ENCODE results near the gene SIRT3. TPM values are rescaled to one million over a fixed set of nuclear protein-coding genes. Genes with fewer than 3 reads are reported as not detected.
"Not testable (repeated sequence)": the region's sequence is repeated elsewhere in the genome, so short reads cannot be mapped to it uniquely, and the experiment has no call there.

Gene SIRT3
- total and polyA plus RNA-seq, 3 experiments from 2014 or later, result 12.2 to 14.8 (median 13.6) TPM

DNA sequence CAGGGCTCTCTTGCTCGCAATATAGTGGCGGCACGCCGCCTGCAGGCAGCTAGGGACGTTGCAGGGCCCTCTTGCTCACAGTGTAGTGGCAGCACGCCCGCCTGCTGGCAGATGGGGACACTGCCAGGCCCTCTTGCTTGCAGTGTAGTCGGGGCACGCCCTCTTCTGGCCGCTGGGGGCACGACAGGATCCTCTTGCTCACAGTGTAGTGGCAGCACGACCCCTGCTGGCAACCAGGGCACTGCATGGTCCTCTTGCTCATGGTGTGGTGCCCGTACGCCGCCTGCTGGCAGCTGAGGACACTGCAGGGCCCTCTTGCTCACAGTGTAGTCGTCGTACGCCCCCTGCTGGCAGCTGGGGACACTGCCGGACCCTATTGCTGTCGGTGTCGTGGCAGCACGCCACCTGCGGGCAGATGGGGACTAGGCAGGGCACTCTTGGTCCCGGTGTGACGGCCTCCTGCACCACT is 46.3 kb downstream of the SIRT3 start:
- H3K4me3 ChIP-seq (ENCODE audit: low read length); H3K9me3 Mint-ChIP-seq; H3K4me3 Mint-ChIP-seq; H3K27me3 ChIP-seq (ENCODE audit: insufficient read depth, low read length, poor library complexity, severe bottlenecking); H3K27ac ChIP-seq (ENCODE audit: low read depth, low read length); CTCF ChIA-PET; H3K27me3 Mint-ChIP-seq; H3K27ac Mint-ChIP-seq; POLR2A ChIA-PET; H3K9me3 ChIP-seq (ENCODE audit: low read length); H3K36me3 Mint-ChIP-seq; H3K36me3 ChIP-seq (ENCODE audit: insufficient read depth, low read length): not testable (repeated sequence)
- H3K4me1 ChIP-seq (ENCODE audit: insufficient read depth, low read length), result peaks cover 10% of the 10 kb centered on the region
- peak in 3 of 5 donors; percentile 37 to 67 (median 49) for DNase-seq
- peaks cover 4 to 13% (median 10%) of the 10 kb centered on the region in 3 donors for H3K4me1 Mint-ChIP-seq

DNA sequence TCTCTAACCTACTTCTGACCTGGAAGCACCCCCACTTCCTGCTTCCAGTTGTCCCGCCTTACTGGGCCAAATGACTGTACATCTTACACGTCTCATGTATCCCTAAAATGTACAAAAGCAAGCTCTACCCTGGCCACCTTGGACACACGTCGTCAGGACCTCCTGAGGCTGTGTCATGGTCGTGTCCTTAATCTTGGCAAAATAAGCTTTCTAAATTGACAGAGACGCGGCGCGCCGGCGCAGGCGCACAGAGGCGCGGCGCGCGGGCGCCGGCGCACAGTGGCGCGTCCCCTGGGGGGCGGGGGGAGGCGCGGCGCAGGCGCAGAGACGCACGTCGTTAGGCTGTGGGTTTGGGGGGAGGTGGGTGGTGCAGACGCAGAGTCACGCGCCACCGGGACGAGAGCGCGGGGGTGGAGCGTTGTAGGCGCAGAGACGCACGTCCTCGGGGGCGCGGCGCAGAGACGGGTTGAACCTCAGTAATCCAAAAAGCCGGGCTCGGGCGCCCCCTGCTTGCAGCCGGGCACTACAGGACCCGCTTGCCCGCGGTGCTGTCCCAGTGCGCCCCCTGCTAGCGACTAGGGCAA is 46.9 kb downstream of the SIRT3 start:
- POLR2A ChIA-PET; H3K4me3 Mint-ChIP-seq; H3K9me3 Mint-ChIP-seq; H3K9me3 ChIP-seq (ENCODE audit: low read length); H3K4me3 ChIP-seq (ENCODE audit: low read length); CTCF ChIA-PET; H3K27me3 Mint-ChIP-seq; H3K36me3 Mint-ChIP-seq; H3K36me3 ChIP-seq (ENCODE audit: insufficient read depth, low read length); H3K27ac ChIP-seq (ENCODE audit: low read depth, low read length); H3K27me3 ChIP-seq (ENCODE audit: insufficient read depth, low read length, poor library complexity, severe bottlenecking); H3K27ac Mint-ChIP-seq: not testable (repeated sequence)
- H3K4me1 Mint-ChIP-seq, result peaks cover 4 to 13% (median 10%) of the 10 kb centered on the region in 3 donors
- peaks cover 10% of the 10 kb centered on the region for H3K4me1 ChIP-seq (ENCODE audit: insufficient read depth, low read length)
- DNase-seq, result peak in 1 of 5 donors; percentile 49

DNA sequence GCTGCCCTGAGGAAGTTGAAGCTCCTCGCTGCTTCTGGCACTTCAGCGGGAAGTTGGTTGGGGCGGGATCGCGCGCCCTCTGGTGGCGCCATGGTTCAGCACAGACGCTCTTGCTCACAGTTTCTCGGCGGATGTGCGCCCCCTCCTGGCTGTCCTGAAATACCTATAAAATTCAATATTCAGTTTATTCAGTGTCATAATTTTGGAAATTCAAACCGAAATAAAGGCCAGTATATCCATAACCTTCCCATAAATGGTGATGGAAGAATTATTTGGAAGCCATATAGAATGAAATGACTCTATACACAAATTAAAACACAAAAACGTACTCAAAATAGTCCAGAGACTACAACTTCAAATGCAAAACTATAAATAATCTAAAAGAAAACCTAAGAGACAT is 55.9 kb downstream of the SIRT3 start:
- H3K4me1 ChIP-seq (ENCODE audit: insufficient read depth, low read length); H3K27me3 Mint-ChIP-seq; H3K4me3 Mint-ChIP-seq; CTCF ChIA-PET; H3K36me3 Mint-ChIP-seq; POLR2A ChIA-PET; H3K27me3 ChIP-seq (ENCODE audit: insufficient read depth, low read length, poor library complexity, severe bottlenecking); H3K36me3 ChIP-seq (ENCODE audit: insufficient read depth, low read length); H3K9me3 ChIP-seq (ENCODE audit: low read length); H3K4me3 ChIP-seq (ENCODE audit: low read length); H3K4me1 Mint-ChIP-seq; H3K9me3 Mint-ChIP-seq; H3K27ac Mint-ChIP-seq; H3K27ac ChIP-seq (ENCODE audit: low read depth, low read length); DNase-seq: not testable (repeated sequence)

Other genes with a start within 250 kb of the SIRT3 start
- not detected for gene SCGB1C1, start 43.3 kb downstream of the SIRT3 start, total RNA-seq
- not detected for gene SCGB1C1, start 43.3 kb downstream of the SIRT3 start, polyA plus RNA-seq
- 10 to 100 TPM; 36.1 to 38.5 TPM for gene BET1L, start 28.9 kb downstream of the SIRT3 start, total RNA-seq
- gene BET1L, start 28.9 kb downstream of the SIRT3 start, polyA plus RNA-seq, result 60.4 TPM
- gene RIC8A, start 28.6 kb downstream of the SIRT3 start, total RNA-seq, result 100 to 1,000 TPM; 137 to 139 TPM
- 103 TPM for gene RIC8A, start 28.6 kb downstream of the SIRT3 start, polyA plus RNA-seq
- 100 to 1,000 TPM; 235 to 237 TPM for gene PSMD13, start 634 bp upstream of the SIRT3 start, total RNA-seq
- 218 TPM for gene PSMD13, start 634 bp upstream of the SIRT3 start, polyA plus RNA-seq
- 1 to 10 TPM; 3.5 to 3.6 TPM for gene NLRP6, start 42.1 kb upstream of the SIRT3 start, total RNA-seq
- gene NLRP6, start 42.1 kb upstream of the SIRT3 start, polyA plus RNA-seq, result 11.7 TPM
- 10 to 100 TPM; 81.0 to 81.2 TPM for gene PGGHG, start 52.8 kb upstream of the SIRT3 start, total RNA-seq
- gene PGGHG, start 52.8 kb upstream of the SIRT3 start, polyA plus RNA-seq, result 9.8 TPM
- gene IFITM5, start 63.2 kb upstream of the SIRT3 start, total RNA-seq, result not detected
- not detected for gene IFITM5, start 63.2 kb upstream of the SIRT3 start, polyA plus RNA-seq
- 100 to 1,000 TPM; 132 to 142 TPM for gene IFITM2, start 71.5 kb upstream of the SIRT3 start, total RNA-seq
- 3,074 TPM for gene IFITM2, start 71.5 kb upstream of the SIRT3 start, polyA plus RNA-seq
- 10 to 100 TPM; 70.7 to 75.9 TPM for gene IFITM1, start 77.7 kb upstream of the SIRT3 start, total RNA-seq
- 2,153 TPM for gene IFITM1, start 77.7 kb upstream of the SIRT3 start, polyA plus RNA-seq
- gene IFITM3, start 84.5 kb upstream of the SIRT3 start, total RNA-seq, result 10 to 100 TPM; 20.6 to 21.0 TPM
- 12.0 TPM for gene IFITM3, start 84.5 kb upstream of the SIRT3 start, polyA plus RNA-seq
- gene B4GALNT4, start 133.2 kb upstream of the SIRT3 start, total RNA-seq, result under 1 TPM; 0.47 to 0.81 TPM
- 0.31 TPM for gene B4GALNT4, start 133.2 kb upstream of the SIRT3 start, polyA plus RNA-seq
- not detected for gene PKP3, start 157.9 kb upstream of the SIRT3 start, total RNA-seq
- gene PKP3, start 157.9 kb upstream of the SIRT3 start, polyA plus RNA-seq, result 1.1 TPM
- gene SIGIRR, start 178.7 kb upstream of the SIRT3 start, total RNA-seq, result 10 to 100 TPM; 54.2 to 59.4 TPM
- gene SIGIRR, start 178.7 kb upstream of the SIRT3 start, polyA plus RNA-seq, result 267 TPM
- gene ANO9, start 205.7 kb upstream of the SIRT3 start, total RNA-seq, result 10 to 100 TPM; 25.3 to 26.4 TPM
- gene ANO9, start 205.7 kb upstream of the SIRT3 start, polyA plus RNA-seq, result 12.2 TPM
- gene PTDSS2, start 213.9 kb upstream of the SIRT3 start, total RNA-seq, result 10 to 100 TPM; 26.2 to 28.4 TPM
- gene PTDSS2, start 213.9 kb upstream of the SIRT3 start, polyA plus RNA-seq, result 11.5 TPM

All from CD8-positive, alpha-beta memory T cell (primary cell).